ENCODE measurements around the gene ARSA. TPM values are rescaled to one million over a fixed set of nuclear protein-coding genes. Genes with fewer than 3 reads are reported as not detected.
"Not testable (repeated sequence)": the region's sequence is repeated elsewhere in the genome, so short reads cannot be mapped to it uniquely, and the experiment has no call there.

The ARSA gene
- polyA plus RNA-seq, 1 donor: 45.7 TPM

DNA sequence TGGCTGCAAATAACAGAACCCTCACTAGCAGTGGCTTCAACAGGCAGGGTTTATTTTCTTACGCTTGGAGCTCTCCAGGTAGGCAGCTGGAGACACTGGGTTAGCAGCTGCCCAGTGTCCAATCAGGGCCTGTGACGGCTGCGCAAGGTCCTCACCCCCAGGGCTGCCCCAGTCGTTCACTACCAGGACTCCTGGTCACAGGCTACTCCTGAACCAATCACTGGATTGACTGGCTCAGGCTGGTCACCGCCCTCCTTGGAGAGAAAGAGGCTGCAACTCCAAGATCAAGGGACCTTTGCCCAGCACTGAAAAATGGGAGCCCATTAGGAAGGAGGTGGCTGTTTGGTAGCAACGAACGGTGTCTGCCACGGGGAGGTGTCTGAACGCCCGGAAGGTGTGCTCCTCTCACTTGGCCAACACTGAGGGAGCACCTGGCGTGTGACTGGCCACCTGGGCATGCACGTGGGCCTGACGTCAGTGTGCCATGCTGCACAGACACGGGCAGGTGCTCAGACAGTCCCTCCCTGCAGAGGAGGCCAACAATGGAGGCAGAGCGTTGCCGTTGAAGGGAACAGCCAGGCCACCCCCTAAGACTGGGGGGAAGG lies 5.1 kb downstream of the ARSA start:
- DNase-seq: peak; percentile 94 to 97
- no CpG with 5 or more reads among the region's 16 CpGs for WGBS (ENCODE audit: insufficient coverage, low lambda C conversion rate)
- peaks cover 49% of the 10 kb centered on the region for H3K4me1 ChIP-seq (ENCODE audit: control insufficient read depth, insufficient read depth, low read length)
- peak overlapping the region; percentile 15 for H3K4me3 ChIP-seq (ENCODE audit: low read length)
- no peaks in the 10 kb centered on the region for H3K36me3 ChIP-seq (ENCODE audit: control insufficient read depth, insufficient read depth, low read length)
- peak overlapping the region; percentile 91 for H3K27ac ChIP-seq (ENCODE audit: low read length)
- no peaks in the 10 kb centered on the region for H3K9me3 ChIP-seq (ENCODE audit: control insufficient read depth, low read depth, low read length)
- H3K27me3 ChIP-seq (ENCODE audit: control insufficient read depth, insufficient read depth, low read length): no peaks in the 10 kb centered on the region

DNA sequence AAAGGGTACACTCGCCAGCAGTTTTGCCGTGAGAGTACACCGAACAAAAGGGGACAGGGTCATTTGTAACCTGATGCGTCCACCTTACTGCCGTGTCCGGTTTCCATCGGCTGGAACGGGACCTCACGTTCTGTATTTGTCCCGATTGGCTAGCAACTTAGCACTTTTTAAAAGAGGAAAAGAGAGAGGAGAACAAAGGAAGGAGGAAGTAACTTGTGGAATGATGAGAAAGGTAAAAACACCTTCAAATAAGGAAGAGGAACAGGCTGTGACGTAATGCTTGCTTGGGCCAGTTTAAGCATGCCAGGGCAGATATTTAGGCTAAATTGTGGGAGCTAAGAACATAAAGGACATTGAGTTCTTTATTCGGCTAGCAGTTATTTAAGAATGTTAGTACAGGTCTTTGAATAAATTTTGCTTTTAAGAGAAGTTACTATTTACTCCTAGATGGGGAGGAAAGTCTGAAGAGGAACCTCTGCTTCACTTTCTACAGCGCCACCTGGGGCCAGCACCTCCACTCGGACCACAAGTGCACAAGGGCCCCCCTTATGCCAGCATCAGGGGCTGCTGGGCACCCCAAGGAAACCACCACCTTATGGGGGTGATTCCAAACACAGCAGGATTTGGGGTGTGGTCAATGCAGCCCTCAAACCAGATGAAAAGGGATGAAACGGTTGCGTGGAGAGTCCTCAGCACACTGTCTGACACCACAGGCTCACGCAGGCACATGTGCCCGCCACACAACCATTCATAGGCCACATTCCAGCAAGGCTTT lies 5.8 kb downstream of the ARSA start:
- Histone ChIP-seq H3K27ac (ENCODE audit: low read length) (peak overlapping the region; percentile 91), H3K4me3 (ENCODE audit: low read length) (peak overlapping the region; percentile 15), H3K36me3 (ENCODE audit: control insufficient read depth, insufficient read depth, low read length) (no peaks in the 10 kb centered on the region), H3K27me3 (ENCODE audit: control insufficient read depth, insufficient read depth, low read length) (no peaks in the 10 kb centered on the region), H3K4me1 (ENCODE audit: control insufficient read depth, insufficient read depth, low read length) (peaks cover 44% of the 10 kb centered on the region), H3K9me3 (ENCODE audit: control insufficient read depth, low read depth, low read length) (no peaks in the 10 kb centered on the region)
- 43% methylated on average over 2 of the region's 18 CpGs for WGBS (ENCODE audit: insufficient coverage, low lambda C conversion rate)
- DNase-seq: no peak

DNA sequence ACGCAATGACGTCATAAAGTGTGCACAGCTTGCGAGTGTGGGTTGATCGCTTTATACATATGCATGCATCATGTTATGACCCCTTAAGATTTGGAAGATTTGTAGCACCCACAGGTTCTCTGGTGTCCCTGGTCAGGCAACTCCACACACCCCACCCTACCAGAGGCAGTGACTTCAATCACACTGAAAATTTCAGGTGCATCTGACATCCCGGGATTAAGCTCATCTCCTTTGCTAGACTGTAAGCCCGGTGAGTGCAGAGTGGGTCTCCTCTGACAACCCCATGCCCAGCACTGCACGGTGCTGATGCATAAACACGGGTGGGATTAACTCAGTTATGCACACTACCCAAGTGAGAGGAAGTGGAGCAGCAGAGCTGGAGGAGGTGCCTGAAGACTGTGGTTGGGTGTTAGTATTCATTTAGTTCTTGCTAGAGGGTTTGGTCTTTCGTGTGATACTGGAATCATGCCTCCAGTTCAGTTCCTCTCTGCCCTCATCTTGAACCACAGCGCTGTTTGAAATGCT lies 6.5 kb downstream of the ARSA start:
- no peak for DNase-seq
- Histone ChIP-seq H3K9me3 (ENCODE audit: control insufficient read depth, low read depth, low read length) (no peaks in the 10 kb centered on the region), H3K4me3 (ENCODE audit: low read length) (no peak overlapping the region), H3K27me3 (ENCODE audit: control insufficient read depth, insufficient read depth, low read length) (no peaks in the 10 kb centered on the region), H3K36me3 (ENCODE audit: control insufficient read depth, insufficient read depth, low read length) (no peaks in the 10 kb centered on the region), H3K4me1 (ENCODE audit: control insufficient read depth, insufficient read depth, low read length) (peaks cover 44% of the 10 kb centered on the region), H3K27ac (ENCODE audit: low read length) (no peak overlapping the region)
- WGBS (ENCODE audit: insufficient coverage, low lambda C conversion rate): no CpG with 5 or more reads among the region's 10 CpGs

DNA sequence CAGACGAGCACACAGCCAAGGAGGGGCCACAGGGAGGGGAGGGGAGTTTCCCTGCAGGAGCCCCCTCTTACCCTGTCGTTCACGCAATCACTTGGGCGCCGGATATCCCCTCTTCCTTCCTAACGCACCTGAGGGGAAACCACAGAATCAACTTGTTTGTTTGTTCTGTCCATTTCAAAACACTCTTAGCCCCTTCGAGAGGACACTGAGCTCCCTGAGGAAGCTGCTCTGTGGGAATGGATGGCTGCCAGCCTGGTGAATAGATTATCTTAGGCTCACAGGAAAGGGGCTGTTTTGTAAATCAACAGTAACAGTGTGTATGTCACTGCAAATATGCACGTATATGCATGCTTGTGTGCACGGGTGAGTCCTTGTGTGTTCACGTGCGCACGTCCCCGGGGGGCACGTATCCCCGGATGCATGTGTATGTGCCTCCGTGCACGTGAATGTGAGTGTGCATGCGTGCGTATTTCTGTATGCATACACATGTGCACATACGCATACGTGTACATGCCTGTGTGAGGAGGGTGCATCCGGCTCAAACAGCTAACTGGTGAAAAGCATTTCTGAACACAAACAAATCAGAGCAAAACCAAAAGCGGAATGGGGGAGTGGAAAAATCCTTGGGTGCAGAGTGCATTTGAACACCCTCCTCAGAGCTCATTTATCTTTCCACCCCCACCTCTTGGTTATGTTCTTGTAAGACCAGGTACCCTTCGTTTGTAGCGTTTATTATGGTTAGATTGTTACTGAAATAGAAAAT lies 7.2 kb downstream of the ARSA start:
- no peaks in the 10 kb centered on the region for H3K27me3 ChIP-seq (ENCODE audit: control insufficient read depth, insufficient read depth, low read length)
- H3K4me1 ChIP-seq (ENCODE audit: control insufficient read depth, insufficient read depth, low read length): peaks cover 42% of the 10 kb centered on the region
- no peak overlapping the region for H3K27ac ChIP-seq (ENCODE audit: low read length)
- peak in 1 of 2 donors; percentile 72 for DNase-seq
- H3K36me3 ChIP-seq (ENCODE audit: control insufficient read depth, insufficient read depth, low read length): no peaks in the 10 kb centered on the region
- H3K4me3 ChIP-seq (ENCODE audit: low read length): no peak overlapping the region
- 0% methylated on average over 2 of the region's 25 CpGs for WGBS (ENCODE audit: insufficient coverage, low lambda C conversion rate)
- no peaks in the 10 kb centered on the region for H3K9me3 ChIP-seq (ENCODE audit: control insufficient read depth, low read depth, low read length)

DNA sequence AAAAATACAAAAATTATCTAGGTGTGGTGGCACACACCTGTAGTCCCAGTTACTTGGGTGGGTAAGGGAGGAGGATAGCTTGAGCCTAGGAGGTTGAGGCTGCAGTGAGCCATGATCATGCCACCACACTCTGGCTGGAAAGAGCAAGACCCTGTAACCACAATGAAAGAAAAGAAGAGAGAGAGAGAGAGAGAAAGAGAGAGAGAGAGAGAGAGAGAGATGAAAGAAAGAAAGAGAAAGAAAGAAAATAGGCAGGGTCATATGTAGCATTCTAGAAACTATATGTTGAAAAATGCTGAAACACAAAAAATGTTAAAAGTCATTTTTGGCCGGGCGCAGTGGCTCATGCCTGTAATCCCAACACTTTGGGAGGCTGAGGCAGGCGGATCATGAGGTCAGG lies 13.7 kb downstream of the ARSA start:
- H3K27ac ChIP-seq (ENCODE audit: low read length): not testable (repeated sequence)

DNA sequence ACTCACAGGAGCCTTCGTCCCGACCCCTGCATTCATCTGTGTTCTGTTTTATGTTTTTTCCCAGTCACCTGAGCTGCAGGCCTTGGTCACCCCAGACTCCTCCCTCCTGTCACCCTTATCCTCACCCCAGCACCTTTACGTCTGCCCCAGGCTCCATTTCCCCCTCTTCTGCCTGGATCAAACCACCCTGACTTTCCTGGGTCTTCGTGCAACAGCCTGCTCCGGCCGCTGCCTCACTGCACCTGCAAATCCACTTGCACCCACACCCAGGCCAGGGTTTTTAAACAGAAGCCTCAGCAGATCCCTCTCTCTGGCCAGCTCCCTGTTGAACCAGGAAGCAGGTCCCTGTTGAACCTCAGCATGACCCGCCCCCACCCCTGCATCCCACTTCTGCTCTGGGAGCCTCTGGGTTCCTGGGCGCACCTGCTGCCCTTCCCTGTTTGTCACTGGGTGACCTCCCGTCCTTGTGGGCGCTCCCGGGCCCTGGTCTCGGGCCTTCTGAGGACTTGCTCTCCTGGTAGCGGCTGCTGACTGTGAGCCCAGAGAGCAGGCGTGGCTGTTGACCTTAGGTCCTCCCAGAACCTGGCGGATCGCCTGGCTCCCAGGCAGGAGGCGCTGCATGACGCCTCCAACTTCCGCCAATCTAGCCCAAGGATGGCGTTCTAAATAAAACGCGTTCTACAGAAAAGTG lies 14.5 kb downstream of the ARSA start:
- Histone ChIP-seq H3K9me3 (ENCODE audit: control insufficient read depth, low read depth, low read length) (no peaks in the 10 kb centered on the region), H3K27me3 (ENCODE audit: control insufficient read depth, insufficient read depth, low read length) (peaks cover 20% of the 10 kb centered on the region), H3K4me1 (ENCODE audit: control insufficient read depth, insufficient read depth, low read length) (peaks cover 5% of the 10 kb centered on the region), H3K4me3 (ENCODE audit: low read length) (no peak overlapping the region), H3K36me3 (ENCODE audit: control insufficient read depth, insufficient read depth, low read length) (no peaks in the 10 kb centered on the region), H3K27ac (ENCODE audit: low read length) (no peak overlapping the region)
- peak in 1 of 2 donors; percentile 67 for DNase-seq
- WGBS (ENCODE audit: insufficient coverage, low lambda C conversion rate): 67% methylated on average over 2 of the region's 22 CpGs

More for the DNA sequence above, 13.7 kb downstream of the ARSA start:
- H3K4me1 ChIP-seq (ENCODE audit: control insufficient read depth, insufficient read depth, low read length); H3K4me3 ChIP-seq (ENCODE audit: low read length); H3K9me3 ChIP-seq (ENCODE audit: control insufficient read depth, low read depth, low read length); DNase-seq; H3K36me3 ChIP-seq (ENCODE audit: control insufficient read depth, insufficient read depth, low read length): not testable (repeated sequence)
- WGBS (ENCODE audit: insufficient coverage, low lambda C conversion rate): no CpG with 5 or more reads among the region's 3 CpGs
- peaks cover 17% of the 10 kb centered on the region for H3K27me3 ChIP-seq (ENCODE audit: control insufficient read depth, insufficient read depth, low read length)

DNA sequence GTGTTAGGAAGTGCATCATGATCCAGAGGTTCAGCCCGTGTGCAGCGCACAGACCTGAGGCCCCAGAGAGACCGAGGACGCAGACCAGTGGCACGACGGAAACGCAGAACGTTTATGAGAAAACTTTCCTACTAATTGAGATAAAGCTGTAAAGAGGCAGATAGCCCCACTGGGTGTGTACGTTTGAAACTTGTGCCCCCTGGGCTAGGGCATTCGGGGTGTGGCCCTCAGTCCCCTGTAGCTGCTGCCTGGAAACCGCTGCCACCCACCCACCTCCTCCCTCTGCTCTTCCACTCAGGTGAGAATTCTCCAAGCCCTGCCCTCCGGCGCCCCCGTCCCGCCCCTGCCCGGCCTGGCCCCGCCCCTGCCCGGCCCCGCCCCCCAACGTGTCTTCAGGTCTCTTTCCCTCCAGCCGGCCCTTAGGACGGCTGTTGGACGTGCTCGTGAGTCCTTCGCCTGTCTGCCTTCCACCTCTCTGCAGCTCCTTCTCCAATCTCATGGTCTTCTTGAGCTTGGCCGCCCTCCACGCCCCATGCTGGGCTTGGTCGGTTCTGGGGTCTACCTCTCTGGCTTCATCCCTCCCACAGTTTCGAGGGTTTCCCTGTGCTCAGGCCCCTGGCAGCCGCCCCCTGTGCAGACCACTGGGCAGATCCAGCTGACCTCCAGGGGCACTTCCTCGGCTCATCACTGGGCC lies 15.3 kb downstream of the ARSA start:
- Histone ChIP-seq H3K4me3 (ENCODE audit: low read length) (no peak overlapping the region), H3K4me1 (ENCODE audit: control insufficient read depth, insufficient read depth, low read length) (peaks cover 5% of the 10 kb centered on the region), H3K27me3 (ENCODE audit: control insufficient read depth, insufficient read depth, low read length) (peaks cover 24% of the 10 kb centered on the region), H3K9me3 (ENCODE audit: control insufficient read depth, low read depth, low read length) (no peaks in the 10 kb centered on the region), H3K27ac (ENCODE audit: low read length) (no peak overlapping the region), H3K36me3 (ENCODE audit: control insufficient read depth, insufficient read depth, low read length) (no peaks in the 10 kb centered on the region)
- 30% methylated on average over 2 of the region's 31 CpGs for WGBS (ENCODE audit: insufficient coverage, low lambda C conversion rate)
- DNase-seq: peak in 1 of 2 donors; percentile 75

DNA sequence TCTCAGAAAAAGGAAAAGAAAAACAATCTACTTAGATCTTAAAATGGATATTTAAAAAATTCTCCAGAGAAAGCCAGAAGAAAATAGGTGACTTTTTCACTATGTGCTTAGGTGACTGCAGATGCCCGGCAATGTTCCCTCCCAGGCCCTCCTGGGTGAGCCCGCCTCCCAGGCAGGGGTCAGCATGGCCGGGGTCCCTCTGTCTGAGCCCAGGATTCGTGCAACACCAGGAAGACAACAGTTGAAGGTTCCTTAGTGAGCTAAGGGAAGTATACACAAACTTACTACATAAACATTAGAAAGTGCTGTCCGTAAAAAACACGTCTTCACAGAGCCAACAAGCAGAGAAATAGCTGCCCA lies 15.8 kb downstream of the ARSA start:
- no CpG with 5 or more reads among the region's 6 CpGs for WGBS (ENCODE audit: insufficient coverage, low lambda C conversion rate)
- Histone ChIP-seq H3K27ac (ENCODE audit: low read length) (no peak overlapping the region), H3K36me3 (ENCODE audit: control insufficient read depth, insufficient read depth, low read length) (no peaks in the 10 kb centered on the region), H3K9me3 (ENCODE audit: control insufficient read depth, low read depth, low read length) (no peaks in the 10 kb centered on the region), H3K27me3 (ENCODE audit: control insufficient read depth, insufficient read depth, low read length) (peaks cover 27% of the 10 kb centered on the region), H3K4me1 (ENCODE audit: control insufficient read depth, insufficient read depth, low read length) (peaks cover 5% of the 10 kb centered on the region), H3K4me3 (ENCODE audit: low read length) (no peak overlapping the region)
- no peak for DNase-seq

DNA sequence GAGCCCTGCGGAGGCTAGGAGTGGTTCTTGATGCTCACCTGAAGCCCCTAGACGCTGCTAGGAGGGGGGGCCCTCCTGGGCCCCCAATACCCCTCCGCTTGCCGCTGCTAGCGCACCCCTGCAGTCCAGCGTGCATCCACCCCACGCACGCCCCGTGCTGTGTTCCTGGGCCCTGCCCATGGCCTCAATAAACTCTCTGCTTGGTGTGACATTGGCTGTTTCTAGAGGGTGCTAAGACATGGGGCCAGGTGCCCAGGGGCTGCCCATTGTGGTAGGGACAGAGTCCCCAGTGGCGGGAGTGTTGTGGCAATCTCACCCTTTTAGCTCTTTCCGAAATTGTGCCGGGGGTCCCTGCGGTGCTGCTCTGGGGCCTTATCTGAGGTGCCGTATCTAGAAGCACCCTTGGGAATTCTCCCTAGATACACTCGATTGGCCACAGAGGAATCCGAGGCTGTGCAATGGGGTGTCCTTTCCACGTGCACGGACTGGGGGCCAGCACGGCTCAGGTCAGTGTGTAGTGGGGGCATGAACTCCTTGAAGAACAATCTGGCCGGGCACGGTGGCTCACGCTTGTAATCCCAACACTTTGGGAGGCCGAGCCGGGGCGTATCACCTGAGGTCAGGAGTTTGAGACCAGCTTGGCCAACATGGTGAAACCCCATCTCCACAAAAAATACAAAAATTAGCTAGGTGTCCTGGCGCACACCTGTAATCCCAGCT lies 16.5 kb downstream of the ARSA start:
- no peaks in the 10 kb centered on the region for H3K36me3 ChIP-seq (ENCODE audit: control insufficient read depth, insufficient read depth, low read length)
- WGBS (ENCODE audit: insufficient coverage, low lambda C conversion rate): no CpG with 5 or more reads among the region's 26 CpGs
- H3K27me3 ChIP-seq (ENCODE audit: control insufficient read depth, insufficient read depth, low read length): peaks cover 27% of the 10 kb centered on the region
- DNase-seq: no peak
- H3K4me3 ChIP-seq (ENCODE audit: low read length): no peak overlapping the region
- H3K27ac ChIP-seq (ENCODE audit: low read length): no peak overlapping the region
- H3K4me1 ChIP-seq (ENCODE audit: control insufficient read depth, insufficient read depth, low read length): peaks cover 5% of the 10 kb centered on the region
- no peaks in the 10 kb centered on the region for H3K9me3 ChIP-seq (ENCODE audit: control insufficient read depth, low read depth, low read length)
